ENCODE data around the gene GALNT18. TPM values are rescaled to one million over a fixed set of nuclear protein-coding genes. Genes with fewer than 3 reads are reported as not detected.
A peak's percentile ranks its signal among the peaks of the same experiment; 100 is the strongest.

Gene GALNT18
- total RNA-seq, 1 donor from 2014 or later = 15.6 TPM

GRCh38 chr11:11243590-11244469 is 378.0 kb downstream of the GALNT18 start:
- peak; percentile 90 for DNase-seq (ENCODE audit: low read depth)

- no peak for DNase-seq (ENCODE audit: low read depth)
These were observed 378.6 kb downstream of the GALNT18 start for GRCh38 chr11:11243209-11243589.

- DNase-seq (ENCODE audit: low read depth) = no peak
These were observed 380.5 kb downstream of the GALNT18 start for GRCh38 chr11:11241284-11241683.

GRCh38 chr11:11239959-11240358 is 381.8 kb downstream of the GALNT18 start:
- DNase-seq (ENCODE audit: low read depth) = peak; percentile 47

- no peak for DNase-seq (ENCODE audit: low read depth)
These were observed 384.6 kb downstream of the GALNT18 start for GRCh38 chr11:11237070-11237832.

- no peak for DNase-seq (ENCODE audit: low read depth)
These were observed 385.2 kb downstream of the GALNT18 start for GRCh38 chr11:11236498-11237059.

GRCh38 chr11:11231763-11232162 is 390.0 kb downstream of the GALNT18 start:
- DNase-seq (ENCODE audit: low read depth) = no peak

GRCh38 chr11:11230802-11231562 is 390.8 kb downstream of the GALNT18 start:
- DNase-seq (ENCODE audit: low read depth) = no peak

- DNase-seq (ENCODE audit: low read depth) = no peak
These were observed 391.7 kb downstream of the GALNT18 start for GRCh38 chr11:11230087-11230486.

GRCh38 chr11:11229647-11230046 is 392.2 kb downstream of the GALNT18 start:
- peak; percentile 64 for DNase-seq (ENCODE audit: low read depth)

- DNase-seq (ENCODE audit: low read depth) = no peak
These were observed 394.3 kb downstream of the GALNT18 start for GRCh38 chr11:11227296-11228085.

Other genes starting within 250 kb of the GALNT18 start
- gene USP47, start 220.0 kb upstream of the GALNT18 start, total RNA-seq = 71.7 and 107 TPM in 2 replicates

Measured in renal cortical epithelial cell (primary cell).